Kidney (tissue), 14 donors: Measurements from ENCODE around the gene CORIN. TPM values are rescaled to one million over a fixed set of nuclear protein-coding genes. Genes with fewer than 3 reads are reported as not detected.

ENCODE experiments used
- DNase-seq, 5 donors: peaks; one replicate each; pipeline ENCODE4 v3.0.0-alpha.2; 2013 to 2020
- FAIRE-seq: peaks from 2 replicates; lab custom pipeline; 2012; peaks lifted over from hg19 to GRCh38; lab: Jason Lieb, UNC
- H3K27ac ChIP-seq, 2 donors: one replicate each; pipeline ENCODE4 v1.7.0; 2013; ENCODE audit warnings: low read depth in 2 of 2, low read length in 2 of 2, inconsistent platforms in 1 of 2
- H3K27me3 ChIP-seq: one replicate; pipeline ENCODE4 v1.7.1; 2013; ENCODE audit warnings: low read length, inconsistent platforms; ENCODE audit not compliant: control insufficient read depth, insufficient read depth
- H3K36me3 ChIP-seq, 3 donors: one replicate each; pipeline versions ENCODE4 v1.7.0 to v1.7.1; 2013; ENCODE audit warnings: low read length in 3 of 3, control low read depth in 1 of 3, inconsistent platforms in 1 of 3; ENCODE audit not compliant: insufficient read depth in 3 of 3, control insufficient read depth in 2 of 3
- H3K4me1 ChIP-seq, 3 donors: one replicate each; pipeline versions ENCODE4 v1.7.0 to v1.7.1; 2013; ENCODE audit warnings: low read length in 3 of 3, inconsistent platforms in 1 of 3, low read depth in 1 of 3; ENCODE audit not compliant: control insufficient read depth in 2 of 3, insufficient read depth in 2 of 3
- H3K4me3 ChIP-seq, 3 donors: one replicate each; pipeline versions ENCODE4 v1.7.0 to v1.8.1; 2013; ENCODE audit warnings: low read length in 3 of 3, control low read depth in 1 of 3, inconsistent platforms in 1 of 3
- H3K9ac ChIP-seq, 3 donors: one replicate each; pipeline versions ENCODE4 v1.7.0 to v1.7.1; 2013; ENCODE audit warnings: low read length in 3 of 3, control low read depth in 1 of 3, inconsistent platforms in 1 of 3
- H3K9me3 ChIP-seq, 3 donors: one replicate each; pipeline versions ENCODE4 v1.7.0 to v1.7.1; 2013; ENCODE audit warnings: low read length in 3 of 3, control low read depth in 1 of 3, inconsistent platforms in 1 of 3; ENCODE audit not compliant: control insufficient read depth in 2 of 3, insufficient read depth in 1 of 3
- CTCF ChIP-seq: IDR thresholded peaks from 3 replicates; pipeline ENCODE4 v1.5.1; 2012; ENCODE audit warnings: mild to moderate bottlenecking, moderate library complexity, borderline replicate concordance; ENCODE audit not compliant: insufficient read depth; ENCODE audit errors: extremely low read depth
- intact Hi-C: fragments of 100-400 bp; cut with DNase I; formaldehyde crosslinking; loops from one replicate; pipeline ENCODE4 v1.11.1; 2022
- polyA plus RNA-seq: library from polyadenylated mRNA; stranded (reverse); fragments of 350-450 nt; fragmentation: Illumina TruSeq; extraction: RNeasy Lipid Tissue Mini Kit (QIAGEN cat#74804); gene quantifications from one replicate; pipeline ENCODE4 v1.2.3, GENCODE V29; 2014; ENCODE audit warnings: low read depth, low replicate concordance; ENCODE audit not compliant: insufficient read depth
- total RNA-seq: library from RNA; stranded (reverse); fragmentation: NEBNext Ultra II Directional; extraction: Animal tissue kit (Norgen Biotek cat#: 25700); gene quantifications from one replicate; pipeline ENCODE4 v1.2.1, GENCODE V29; 2021
- donor health status: control.
- donor health status: control.
- donor health status: control.
- donor health status: control.
- donor health status: control.
- donor health status: DM: yes; HTN: yes; CAD: no.
- donor health status: Normal renal cell carcinoma (clear cell type).

The CORIN gene
- total and polyA plus RNA-seq, 2 donors from 2014 or later: 0.75 to 2.6 TPM

- H3K9ac ChIP-seq: no peak overlapping the region
- intact Hi-C loops: loop anchor here (10.0 kb wide), 1 partner anchor 154 kb away; no protein-coding TSS in a partner anchor
- TF ChIP-seq CTCF: no peak
- H3K4me3 ChIP-seq: no peak overlapping the region
- no peak overlapping the region for H3K27ac ChIP-seq
- DNase-seq: no peak
- H3K36me3 ChIP-seq: no peaks in the 10 kb centered on the region
- peaks cover 0 to 12% (median 0%) of the 10 kb centered on the region in 3 donors for H3K4me1 ChIP-seq
- no peak for FAIRE-seq
- no peaks in the 10 kb centered on the region for H3K27me3 ChIP-seq
- no peaks in the 10 kb centered on the region for H3K9me3 ChIP-seq
These were observed 578 bp upstream of the CORIN start for GRCh38 chr4:47838445-47838844.

- no peak for TF ChIP-seq CTCF
- DNase-seq (peak; percentile 80 to 87 (median 85)), FAIRE-seq (no peak)
- H3K4me1 ChIP-seq: peaks cover 0 to 12% (median 0%) of the 10 kb centered on the region in 3 donors
- H3K36me3 ChIP-seq: no peaks in the 10 kb centered on the region
- H3K9ac ChIP-seq: peak overlapping the region; percentile 21 to 54 (median 47)
- H3K9me3 ChIP-seq: no peaks in the 10 kb centered on the region
- H3K27ac ChIP-seq: no peak overlapping the region
- peak overlapping the region; percentile 60 to 78 (median 74) for H3K4me3 ChIP-seq
- no peaks in the 10 kb centered on the region for H3K27me3 ChIP-seq
- intact Hi-C loops: loop anchor here (10.0 kb wide), 1 partner anchor 152 kb away; no protein-coding TSS in a partner anchor
These were observed 566 bp downstream of the CORIN start for GRCh38 chr4:47837094-47837907.

- Histone ChIP-seq H3K4me3 (peak overlapping the region; percentile 60 to 78 (median 74)), H3K4me1 (peaks cover 0 to 12% (median 0%) of the 10 kb centered on the region in 3 donors), H3K36me3 (no peaks in the 10 kb centered on the region), H3K27me3 (no peaks in the 10 kb centered on the region), H3K27ac (no peak overlapping the region), H3K9ac (peak overlapping the region; percentile 47 to 60 (median 57)), H3K9me3 (no peaks in the 10 kb centered on the region)
- DNase-seq: peak; percentile 90 to 94 (median 92)
- intact Hi-C loops: loop anchor here (10.0 kb wide), 1 partner anchor 152 kb away; no protein-coding TSS in a partner anchor
- FAIRE-seq: no peak
- TF ChIP-seq CTCF: peak; percentile 65
These were observed 1.2 kb downstream of the CORIN start for GRCh38 chr4:47836641-47837093.
